Loucy (cell line): ENCODE measurements around the gene ANKRD9.

Experiments
- H2AFZ ChIP-seq: fragments of 200-600 bp; sonication (generic); 2 replicates; pipeline ENCODE4 v1.6.0; 2016; ENCODE audit warnings: antibody characterized with exemption, mild to moderate bottlenecking, low read length, moderate library complexity
- H3F3A ChIP-seq: fragments of 200-600 bp; 2 replicates; pipeline ENCODE4 v1.6.0; 2016; ENCODE audit warnings: antibody characterized with exemption, low read depth, mild to moderate bottlenecking
- H3K27me3 ChIP-seq: fragments of 200-600 bp; sonication (generic); 2 replicates; pipeline ENCODE4 v1.6.1; 2014; ENCODE audit warnings: low read length, mild to moderate bottlenecking; ENCODE audit not compliant: insufficient read depth, poor library complexity, severe bottlenecking
- H3K36me3 ChIP-seq: fragments of 200-600 bp; sonication (generic); 2 replicates; pipeline ENCODE4 v1.6.1; 2016; ENCODE audit warnings: low read length; ENCODE audit not compliant: insufficient read depth
- H3K4me1 ChIP-seq: fragments of 200-600 bp; sonication (generic); 2 replicates; pipeline ENCODE4 v1.5.1; 2014; ENCODE audit warnings: low read length, mild to moderate bottlenecking; ENCODE audit not compliant: insufficient read depth, poor library complexity, severe bottlenecking
- H3K4me2 ChIP-seq: fragments of 200-600 bp; sonication (generic); 2 replicates; pipeline ENCODE4 v1.6.0; 2014; ENCODE audit warnings: antibody characterized with exemption, low read length, low read depth, mild to moderate bottlenecking; ENCODE audit not compliant: poor library complexity, severe bottlenecking
- H3K4me3 ChIP-seq: fragments of 200-600 bp; sonication (generic); 2 replicates; pipeline ENCODE4 v1.5.1; 2014; ENCODE audit warnings: low read length, mild to moderate bottlenecking, mixed read lengths; ENCODE audit not compliant: poor library complexity, severe bottlenecking
- H3K79me2 ChIP-seq: fragments of 200-600 bp; sonication (generic); 2 replicates; pipeline ENCODE4 v1.6.1; 2014; ENCODE audit warnings: low read length; ENCODE audit not compliant: insufficient read depth
- H3K9ac ChIP-seq: fragments of 200-600 bp; sonication (generic); 2 replicates; pipeline ENCODE4 v1.6.0; 2014; ENCODE audit warnings: mild to moderate bottlenecking, low read depth, low read length, moderate library complexity; ENCODE audit not compliant: poor library complexity, severe bottlenecking
- H3K9me2 ChIP-seq: fragments of 200-600 bp; sonication (generic); replicated peaks from 2 replicates; pipeline ENCODE4 v1.6.1; 2016; ENCODE audit warnings: low read depth, low read length, mixed read lengths
- H3K9me3 ChIP-seq: fragments of 200-600 bp; sonication (generic); 2 replicates; pipeline ENCODE4 v1.6.1; 2014; ENCODE audit warnings: mild to moderate bottlenecking, antibody characterized with exemption, low read length, low read depth; ENCODE audit not compliant: insufficient read depth
- H4K20me1 ChIP-seq: fragments of 200-600 bp; sonication (generic); 2 replicates; pipeline ENCODE4 v1.6.0; 2014; ENCODE audit warnings: antibody characterized with exemption, low read length, mild to moderate bottlenecking; ENCODE audit not compliant: insufficient read depth, poor library complexity, severe bottlenecking
- CTCF ChIP-seq: fragments of 200-600 bp; sonication (generic); conservative IDR thresholded peaks from 2 replicates; pipeline ENCODE4 v1.5.1; 2014; ENCODE audit warnings: mild to moderate bottlenecking, antibody characterized with exemption, low read length
- EZH2phosphoT487 ChIP-seq: fragments of 200-600 bp; IDR thresholded peaks from 2 replicates; pipeline ENCODE4 v1.6.1; 2018; ENCODE audit warnings: antibody characterized with exemption, mild to moderate bottlenecking, moderate library complexity, borderline replicate concordance

ANKRD9 gene

GRCh38 chr14:102481791-102482238, 27.8 kb downstream of the ANKRD9 start:
- Histone ChIP-seq H3K9me3 (no peaks in the 10 kb centered on the region), H3K9ac (no peak overlapping the region), H3K9me2 (no peaks in the 10 kb centered on the region), H3K4me2 (no peak overlapping the region), H4K20me1 (no peaks in the 10 kb centered on the region), H3K4me1 (no peaks in the 10 kb centered on the region), H3K36me3 (no peaks in the 10 kb centered on the region), H3K4me3 (no peak overlapping the region), H2AFZ (no peak overlapping the region), H3K79me2 (no peaks in the 10 kb centered on the region), H3K27me3 (no peaks in the 10 kb centered on the region), H3F3A (no peaks in the 10 kb centered on the region)
- TF ChIP-seq CTCF (no peak), EZH2phosphoT487 (no peak)

- Histone ChIP-seq H3K4me2 (no peak overlapping the region), H3K27me3 (no peaks in the 10 kb centered on the region), H3K9ac (no peak overlapping the region), H3K79me2 (no peaks in the 10 kb centered on the region), H2AFZ (no peak overlapping the region), H3K36me3 (no peaks in the 10 kb centered on the region), H3K4me1 (no peaks in the 10 kb centered on the region), H4K20me1 (no peaks in the 10 kb centered on the region), H3K9me3 (no peaks in the 10 kb centered on the region), H3K4me3 (no peak overlapping the region), H3F3A (no peaks in the 10 kb centered on the region), H3K9me2 (no peaks in the 10 kb centered on the region)
- no peak for TF ChIP-seq EZH2phosphoT487
- no peak for TF ChIP-seq CTCF
Measured at GRCh38 chr14:102481371-102481770, 28.2 kb downstream of the ANKRD9 start.

GRCh38 chr14:102479777-102480176, 29.8 kb downstream of the ANKRD9 start:
- Histone ChIP-seq H3K9ac (no peak overlapping the region), H3K27me3 (no peaks in the 10 kb centered on the region), H3K4me1 (no peaks in the 10 kb centered on the region), H3K9me2 (no peaks in the 10 kb centered on the region), H3F3A (no peaks in the 10 kb centered on the region), H3K9me3 (no peaks in the 10 kb centered on the region), H2AFZ (no peak overlapping the region), H3K36me3 (no peaks in the 10 kb centered on the region), H3K79me2 (no peaks in the 10 kb centered on the region), H3K4me3 (no peak overlapping the region), H4K20me1 (no peaks in the 10 kb centered on the region), H3K4me2 (no peak overlapping the region)
- TF ChIP-seq CTCF (no peak), EZH2phosphoT487 (no peak)
